Left ventricle myocardium superior (tissue), 1 donor: ENCODE results near the gene HADHA. TPM values are rescaled to one million over a fixed set of nuclear protein-coding genes. Genes with fewer than 3 reads are reported as not detected.
"Not testable (repeated sequence)": the region's sequence is repeated elsewhere in the genome, so short reads cannot be mapped to it uniquely, and the experiment has no call there.

Source experiments
- ATAC-seq: fragments of 200-7000 bp; cut with Tn5 transposase; one replicate; pipeline ENCODE4 v1.9.1; 2020; ENCODE audit warnings: mild to moderate bottlenecking, moderate library complexity
- DNase-seq: peaks from one replicate; pipeline ENCODE4 v3.0.0-alpha.2; 2020
- intact Hi-C: fragments of 100-400 bp; cut with micrococcal nuclease; formaldehyde crosslinking; loops from one replicate; pipeline ENCODE4 v1.11.0; 2022
- total RNA-seq: library from RNA; stranded (reverse); fragmentation: NEBNext Ultra II Directional; extraction: Animal tissue kit (Norgen Biotek cat#: 25700); gene quantifications from one replicate; pipeline ENCODE4 v1.2.1, GENCODE V29; 2021
- donor health status: DM: no; HTN: yes; CAD: no; lungs with severe emphysema.

The HADHA gene
- total RNA-seq, 1 donor from 2014 or later: 800 TPM

- ATAC-seq (peak; percentile 10), DNase-seq (no peak)
- intact Hi-C loops: no loop called here
These were observed 65.0 kb downstream of the HADHA start for GRCh38 chr2:26179446-26179913.

- DNase-seq (peak; percentile 61), ATAC-seq (peak; percentile 69)
- intact Hi-C loops: no loop called here
These were observed 65.5 kb downstream of the HADHA start for GRCh38 chr2:26178746-26179436.

- intact Hi-C loops: no loop called here
- ATAC-seq (no peak), DNase-seq (no peak)
These were observed 66.2 kb downstream of the HADHA start for GRCh38 chr2:26178246-26178645.

GRCh38 chr2:26177122-26177521, 67.3 kb downstream of the HADHA start:
- ATAC-seq: no peak
- no peak for DNase-seq
- intact Hi-C loops: no loop called here

GRCh38 chr2:26176279-26176615, 68.2 kb downstream of the HADHA start:
- intact Hi-C loops: no loop called here
- DNase-seq (no peak), ATAC-seq (no peak)

- intact Hi-C loops: no loop called here
- DNase-seq: no peak
- no peak for ATAC-seq
These were observed 68.8 kb downstream of the HADHA start for GRCh38 chr2:26175466-26176278.

- no peak for DNase-seq
- ATAC-seq: no peak
- intact Hi-C loops: no loop called here
These were observed 69.6 kb downstream of the HADHA start for GRCh38 chr2:26174691-26175465.

- ATAC-seq: no peak
- DNase-seq: no peak
These were observed 70.5 kb downstream of the HADHA start for GRCh38 chr2:26173776-26174482.

GRCh38 chr2:26172871-26173775, 71.3 kb downstream of the HADHA start, which contains the start of gene GAREM2:
TSS of gene GAREM2 (plus strand) at chr2:26173088. CDS start at chr2:26173221, 133 bp downstream.
- no peak for DNase-seq
- ATAC-seq: no peak
- intact Hi-C loops: no loop called here

More at GRCh38 chr2:26173776-26174482, 70.5 kb downstream of the HADHA start:
- intact Hi-C loops: no loop called here

GRCh38 chr2:26172189-26172870, 72.1 kb downstream of the HADHA start:
- intact Hi-C loops: no loop called here
- no peak for DNase-seq
- no peak for ATAC-seq

- intact Hi-C loops: no loop called here
- ATAC-seq (no peak), DNase-seq (no peak)
These were observed 73.6 kb downstream of the HADHA start for GRCh38 chr2:26170795-26171194.

- DNase-seq: no peak
- ATAC-seq: no peak
- intact Hi-C loops: no loop called here
These were observed 74.6 kb downstream of the HADHA start for GRCh38 chr2:26169681-26170414.

GRCh38 chr2:26169226-26169625, 75.2 kb downstream of the HADHA start:
- no peak for DNase-seq
- intact Hi-C loops: no loop called here
- no peak for ATAC-seq

GRCh38 chr2:26168785-26169184, 75.6 kb downstream of the HADHA start:
- intact Hi-C loops: no loop called here
- no peak for DNase-seq
- no peak for ATAC-seq

GRCh38 chr2:26166541-26166940, 77.9 kb downstream of the HADHA start:
- intact Hi-C loops, ATAC-seq, DNase-seq: not testable (repeated sequence)

GRCh38 chr2:26165403-26165802, 79.0 kb downstream of the HADHA start:
- intact Hi-C loops: no loop called here
- no peak for ATAC-seq
- DNase-seq: no peak

GRCh38 chr2:26164641-26165211, 79.7 kb downstream of the HADHA start:
- intact Hi-C loops: no loop called here
- ATAC-seq (peak; percentile 26), DNase-seq (no peak)
